SJCRH30 (cell line): ENCODE results near the gene DAG1. TPM values are rescaled to one million over a fixed set of nuclear protein-coding genes. Genes with fewer than 3 reads are reported as not detected.

Experiments
- total RNA-seq: library from RNA; depleted of rRNA; stranded (reverse); fragments of >200 nt; shearing (Covaris generic); gene quantifications from 2 replicates; pipeline ENCODE4 v1.2.3, GENCODE V29; 2014; rRNA removed

DAG1 gene
- total RNA-seq, 1 experiment from 2014 or later: 82.8 TPM

Other genes with a start within 250 kb of the DAG1 start
- 1.4 and 1.6 TPM in 2 replicates for gene C3orf62, start 193.0 kb upstream of the DAG1 start, total RNA-seq
- gene USP4, start 130.2 kb upstream of the DAG1 start, total RNA-seq: 10.5 and 10.6 TPM in 2 replicates
- 128 and 148 TPM in 2 replicates for gene GPX1, start 111.9 kb upstream of the DAG1 start, total RNA-seq
- gene RHOA, start 58.3 kb upstream of the DAG1 start, total RNA-seq: 321 and 323 TPM in 2 replicates
- 12.8 and 13.1 TPM in 2 replicates for gene TCTA, start 57.8 kb upstream of the DAG1 start, total RNA-seq
- gene AMT, start 47.8 kb upstream of the DAG1 start, total RNA-seq: 0.26 TPM in 1 of 2 replicates, not detected in the other
- 2.4 and 2.6 TPM in 2 replicates for gene NICN1, start 40.9 kb upstream of the DAG1 start, total RNA-seq
- gene BSN, start 84.2 kb downstream of the DAG1 start, total RNA-seq: 0.08 and 0.14 TPM in 2 replicates
- 61.8 and 63.0 TPM in 2 replicates for gene APEH, start 204.1 kb downstream of the DAG1 start, total RNA-seq
- gene MST1, start 219.2 kb downstream of the DAG1 start, total RNA-seq: 0.84 and 3.3 TPM in 2 replicates
- 12.0 and 12.3 TPM in 2 replicates for gene RNF123, start 219.3 kb downstream of the DAG1 start, total RNA-seq
- 3.9 and 4.2 TPM in 2 replicates for gene AMIGO3, start 249.4 kb downstream of the DAG1 start, total RNA-seq